DOHH2 (cell line): ENCODE data around the gene GPSM1.
A peak's percentile ranks its signal among the peaks of the same experiment; 100 is the strongest.

Experiments used
- H3F3A ChIP-seq: fragments of 200-600 bp; sonication (generic), shearing (Covaris generic); 2 replicates; pipeline ENCODE4 v1.6.0; 2016; ENCODE audit warnings: antibody characterized with exemption, mild to moderate bottlenecking; ENCODE audit not compliant: control insufficient read depth, insufficient read depth
- H3K27ac ChIP-seq: fragments of 200-600 bp; sonication (generic); 2 replicates; pipeline ENCODE4 v1.5.1; 2014; ENCODE audit warnings: low read depth, mild to moderate bottlenecking, low read length, moderate library complexity
- H3K27me3 ChIP-seq: fragments of 200-600 bp; sonication (generic); 2 replicates; pipeline ENCODE4 v1.6.1; 2014; ENCODE audit warnings: mild to moderate bottlenecking, low read length, mixed read lengths; ENCODE audit not compliant: control insufficient read depth
- H3K36me3 ChIP-seq: fragments of 200-600 bp; sonication (generic); 2 replicates; pipeline ENCODE4 v1.6.1; 2014; ENCODE audit warnings: mild to moderate bottlenecking, low read length, moderate library complexity, mixed read lengths; ENCODE audit not compliant: control insufficient read depth
- H3K4me1 ChIP-seq: fragments of 200-600 bp; sonication (generic); 2 replicates; pipeline ENCODE4 v1.6.1; 2014; ENCODE audit warnings: mild to moderate bottlenecking, low read length, mixed read lengths; ENCODE audit not compliant: control insufficient read depth
- H3K4me2 ChIP-seq: fragments of 200-600 bp; sonication (generic); 2 replicates; pipeline ENCODE4 v1.6.0; 2014; ENCODE audit warnings: mild to moderate bottlenecking, low read length, moderate library complexity
- H3K4me3 ChIP-seq: fragments of 200-600 bp; sonication (generic); 2 replicates; pipeline ENCODE4 v1.5.1; 2014; ENCODE audit warnings: mild to moderate bottlenecking, low read length, mixed read lengths
- H3K79me2 ChIP-seq: fragments of 200-600 bp; sonication (generic); 2 replicates; pipeline ENCODE4 v1.6.1; 2014; ENCODE audit warnings: mild to moderate bottlenecking, low read length, mixed read lengths; ENCODE audit not compliant: control insufficient read depth
- H3K9me2 ChIP-seq: fragments of 200-600 bp; sonication (generic); replicated peaks from 2 replicates; pipeline ENCODE4 v1.6.1; 2014; ENCODE audit warnings: mild to moderate bottlenecking, low read length, mixed read lengths; ENCODE audit not compliant: control insufficient read depth
- H3K9me3 ChIP-seq: fragments of 200-600 bp; sonication (generic); 2 replicates; pipeline ENCODE4 v1.6.1; 2014; ENCODE audit warnings: antibody characterized with exemption, low read length, mixed read lengths; ENCODE audit not compliant: control insufficient read depth, insufficient read depth
- H4K20me1 ChIP-seq: fragments of 200-600 bp; sonication (generic); 2 replicates; pipeline ENCODE4 v1.6.0; 2014; ENCODE audit warnings: low read depth, mild to moderate bottlenecking, antibody characterized with exemption, low read length, moderate library complexity; ENCODE audit not compliant: control insufficient read depth, insufficient read depth
- CTCF ChIP-seq: fragments of 200-600 bp; sonication (generic); IDR thresholded peaks from one replicate; pipeline ENCODE4 v1.5.1; 2014; ENCODE audit warnings: antibody characterized with exemption, mild to moderate bottlenecking, low read depth, low read length; ENCODE audit not compliant: poor library complexity, severe bottlenecking
- EZH2phosphoT487 ChIP-seq: fragments of 200-600 bp; sonication (generic); IDR thresholded peaks from 2 replicates; pipeline ENCODE4 v1.6.1; 2017; ENCODE audit warnings: borderline replicate concordance, mild to moderate bottlenecking, antibody characterized with exemption, low read length, moderate library complexity, mixed read lengths

Gene GPSM1

DNA sequence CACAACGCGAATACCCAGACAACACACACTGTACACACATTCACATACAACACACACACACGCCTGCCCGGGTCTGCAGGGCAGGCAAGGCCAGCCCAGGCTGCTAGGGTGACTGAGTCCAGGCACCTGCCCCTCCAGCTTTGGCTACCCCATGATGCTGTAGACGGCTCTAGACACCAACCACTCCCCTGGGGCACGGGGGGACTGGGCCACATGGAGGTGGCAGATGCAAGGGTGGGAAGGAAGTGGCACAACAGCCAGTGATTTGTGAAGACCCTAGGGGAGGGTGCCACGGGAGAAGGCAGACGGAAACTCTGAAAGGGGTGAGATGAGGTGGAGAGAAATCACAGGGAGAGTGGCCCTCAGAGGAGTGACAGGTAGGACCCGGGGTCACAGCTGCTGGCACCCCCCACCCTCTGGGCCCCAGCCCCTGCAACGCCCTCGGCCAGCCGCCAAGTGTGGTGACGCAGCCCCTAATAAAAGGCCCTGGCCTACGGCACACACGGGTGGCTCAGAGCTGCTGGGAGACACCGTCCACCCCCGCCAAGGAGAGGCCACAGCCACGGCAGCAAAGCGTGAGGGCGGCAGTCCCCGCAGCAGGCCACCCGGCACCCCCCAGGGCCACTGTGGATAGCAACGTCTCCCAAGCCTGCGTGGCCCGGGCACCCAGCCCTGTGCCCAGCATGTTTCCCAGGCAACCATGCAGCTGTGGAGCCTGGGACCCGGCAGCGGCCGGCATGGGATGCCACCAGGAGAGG, 16.9 kb upstream of the GPSM1 start:
- Histone ChIP-seq H3K79me2 (no peaks in the 10 kb centered on the region), H3K27me3 (peaks cover 2% of the 10 kb centered on the region; the same call in 1 of the 2 replicates), H3K27ac (no peak overlapping the region; the same call in 1 of the 2 replicates), H3K9me2 (no peaks in the 10 kb centered on the region), H3F3A (peaks cover 17% of the 10 kb centered on the region), H3K4me2 (peak overlapping the region; percentile 43), H3K4me3 (no peak overlapping the region; the same call in 1 of the 2 replicates), H4K20me1 (no peaks in the 10 kb centered on the region), H3K9me3 (peaks cover 23% of the 10 kb centered on the region), H3K4me1 (peaks cover 42% of the 10 kb centered on the region), H3K36me3 (no peaks in the 10 kb centered on the region)
- TF ChIP-seq CTCF (no peak), EZH2phosphoT487 (no peak)

GRCh38 chr9:136311051-136312008, 16.0 kb upstream of the GPSM1 start:
- no peaks in the 10 kb centered on the region for H3K9me2 ChIP-seq
- H3F3A ChIP-seq = peaks cover 17% of the 10 kb centered on the region
- no peaks in the 10 kb centered on the region for H3K79me2 ChIP-seq
- peaks cover 31% of the 10 kb centered on the region for H3K9me3 ChIP-seq
- TF ChIP-seq CTCF = no peak
- TF ChIP-seq EZH2phosphoT487 = no peak
- peak overlapping the region; percentile 38 for H3K4me2 ChIP-seq
- H3K27me3 ChIP-seq = peaks cover 2% of the 10 kb centered on the region; the same call in 1 of the 2 replicates
- H3K4me1 ChIP-seq = peaks cover 42% of the 10 kb centered on the region
- H4K20me1 ChIP-seq = no peaks in the 10 kb centered on the region
- no peaks in the 10 kb centered on the region for H3K36me3 ChIP-seq
- no peak overlapping the region for H3K27ac ChIP-seq
- no peak overlapping the region for H3K4me3 ChIP-seq

- 0 out of 2 replicates have a peak, but pooled peaks cover 2% of the 10 kb centered on the region for H3K27me3 ChIP-seq
- no peaks in the 10 kb centered on the region for H4K20me1 ChIP-seq
- H3K27ac ChIP-seq = no peak overlapping the region
- H3K9me2 ChIP-seq = no peaks in the 10 kb centered on the region
- peaks cover 40% of the 10 kb centered on the region for H3K4me1 ChIP-seq
- H3K79me2 ChIP-seq = no peaks in the 10 kb centered on the region
- no peak for TF ChIP-seq EZH2phosphoT487
- no peak for TF ChIP-seq CTCF
- H3K4me3 ChIP-seq = no peak overlapping the region
- peaks cover 33% of the 10 kb centered on the region for H3K9me3 ChIP-seq
- no peaks in the 10 kb centered on the region for H3K36me3 ChIP-seq
- H3K4me2 ChIP-seq = peak overlapping the region; percentile 38; the same call in 1 of the 2 replicates
- peaks cover 17% of the 10 kb centered on the region for H3F3A ChIP-seq
Measured at GRCh38 chr9:136312009-136312375, 15.3 kb upstream of the GPSM1 start.
